B cell (primary cell): ENCODE measurements around the gene PPP1R12B. TPM values are rescaled to one million over a fixed set of nuclear protein-coding genes. Genes with fewer than 3 reads are reported as not detected.

Experiments used
- ATAC-seq: fragments of 200-7000 bp; cut with Tn5 transposase; one replicate; pipeline ENCODE4 v1.10.0; 2021; ENCODE audit warnings: low read depth, mild to moderate bottlenecking, moderate number of reproducible peaks, moderate library complexity
- CTCF ChIA-PET: fragments of 350-600 bp; sonication (Branson Sonifier 250); formaldehyde crosslinking; loops from one replicate; lab custom pipeline; 2021; ENCODE audit warnings: antibody characterized with exemption, inconsistent platforms; lab: Charles Lee
- POLR2A ChIA-PET: fragments of 350-600 bp; sonication (Branson Sonifier 250); formaldehyde crosslinking; loops from one replicate; lab custom pipeline; 2021; ENCODE audit warnings: antibody characterized with exemption; lab: Charles Lee
- DNase-seq: peaks from one replicate; pipeline ENCODE4 v3.0.0; 2013
- H2AFZ ChIP-seq: 2 replicates; pipeline ENCODE4 v1.6.1; 2012; ENCODE audit warnings: mild to moderate bottlenecking, low read depth, low read length; ENCODE audit not compliant: insufficient read depth, poor library complexity, severe bottlenecking
- H3K27ac ChIP-seq, 2 donors: 1 replicate in 1 of 2; 2 replicates in 1 of 2; pipeline ENCODE4 v1.5.1; 2012 to 2013; ENCODE audit warnings: low read length in 2 of 2, mild to moderate bottlenecking in 2 of 2, moderate library complexity in 1 of 2
- H3K27me3 ChIP-seq, 4 experiments: fragments of 200-600 bp in 1 of 4; sonication (generic) in 1 of 4; replicated peaks in 1 of 4; 1 replicate in 2 of 4; 2 replicates in 2 of 4; pipeline versions ENCODE4 v1.6.1 to v1.7.0; 2013 to 2016; ENCODE audit warnings: low read length in 3 of 4, mild to moderate bottlenecking in 2 of 4, mixed read lengths in 1 of 4, moderate library complexity in 1 of 4; ENCODE audit not compliant: insufficient read depth in 4 of 4, control insufficient read depth in 3 of 4; ENCODE audit errors: control extremely low read depth in 1 of 4
- H3K36me3 ChIP-seq, 2 experiments: replicated peaks in 1 of 2; 1 replicate in 1 of 2; 2 replicates in 1 of 2; pipeline versions ENCODE4 v1.6.1 to v1.7.1; 2013; ENCODE audit warnings: low read length in 1 of 2; ENCODE audit not compliant: insufficient read depth in 2 of 2, control insufficient read depth in 1 of 2; ENCODE audit errors: control extremely low read depth in 1 of 2, extremely low read depth in 1 of 2
- H3K4me1 ChIP-seq, 2 donors: fragments of 200-600 bp in 1 of 2; sonication (generic) in 1 of 2; 1 replicate in 1 of 2; 2 replicates in 1 of 2; pipeline versions ENCODE4 v1.5.1 to v1.6.1; 2013 to 2017; ENCODE audit warnings: low read length in 2 of 2; ENCODE audit not compliant: control insufficient read depth in 2 of 2, insufficient read depth in 2 of 2
- H3K4me2 ChIP-seq: replicated peaks from 2 replicates; pipeline ENCODE3; 2012; ENCODE audit warnings: mild to moderate bottlenecking, low read depth, low read length; ENCODE audit not compliant: poor library complexity, severe bottlenecking
- H3K4me3 ChIP-seq, 5 experiments: fragments of 200-600 bp in 1 of 5; sonication (generic) in 1 of 5; 1 replicate in 3 of 5; 2 replicates in 2 of 5; pipeline versions ENCODE4 v1.5.1 to v1.7.0; 2011 to 2016; ENCODE audit warnings: low read length in 4 of 5, mild to moderate bottlenecking in 4 of 5, low read depth in 2 of 5, control low read depth in 1 of 5, moderate library complexity in 1 of 5; ENCODE audit not compliant: insufficient read depth in 1 of 5; ENCODE audit errors: control extremely low read depth in 1 of 5, extremely low read depth in 1 of 5
- H3K79me2 ChIP-seq: fragments of 200-600 bp; sonication (generic); one replicate; pipeline ENCODE4 v1.6.0; 2016; ENCODE audit warnings: low read length; ENCODE audit not compliant: control insufficient read depth, insufficient read depth
- H3K9ac ChIP-seq: fragments of 200-600 bp; sonication (generic); 2 replicates; pipeline ENCODE4 v1.6.1; 2017; ENCODE audit warnings: mild to moderate bottlenecking, low read length, moderate library complexity
- H3K9me3 ChIP-seq, 3 donors: one replicate each; pipeline versions ENCODE4 v1.6.1 to v1.7.1; 2013; ENCODE audit warnings: low read length in 2 of 3; ENCODE audit not compliant: control insufficient read depth in 2 of 3, insufficient read depth in 1 of 3; ENCODE audit errors: control extremely low read depth in 1 of 3
- H4K20me1 ChIP-seq: 2 replicates; pipeline ENCODE4 v1.6.0; 2012; ENCODE audit warnings: mild to moderate bottlenecking, low read length; ENCODE audit not compliant: insufficient read depth, control insufficient read depth, poor library complexity, severe bottlenecking
- H3K27ac Mint-ChIP-seq: one replicate; pipeline ENCODE4 v1.8.0; 2021; ENCODE audit warnings: mixed read lengths
- H3K27me3 Mint-ChIP-seq: one replicate; pipeline ENCODE4 v1.8.0; 2021; ENCODE audit warnings: mixed read lengths
- H3K4me1 Mint-ChIP-seq: one replicate; pipeline ENCODE4 v1.8.0; 2021; ENCODE audit warnings: mixed read lengths
- H3K4me3 Mint-ChIP-seq: one replicate; pipeline ENCODE4 v1.8.0; 2021; ENCODE audit warnings: mixed read lengths
- H3K9me3 Mint-ChIP-seq: one replicate; pipeline ENCODE4 v1.8.0; 2022; ENCODE audit warnings: mixed read lengths; ENCODE audit not compliant: insufficient read depth
- CTCF ChIP-seq: fragments of 200-600 bp; IDR thresholded peaks from one replicate; pipeline ENCODE4 v1.8.0; 2022; ENCODE audit warnings: antibody characterized with exemption, mild to moderate bottlenecking
- EZH2 ChIP-seq: IDR thresholded peaks from 2 replicates; pipeline ENCODE4 v1.6.1; 2012; ENCODE audit warnings: borderline replicate concordance, low read depth, mild to moderate bottlenecking, moderate library complexity, low read length; ENCODE audit not compliant: insufficient read depth, poor library complexity, severe bottlenecking
- WGBS: methylation state at CpG from one replicate; pipeline ENCODE4 v1.1.5; 2013; ENCODE audit warnings: missing lambda C conversion rate; ENCODE audit not compliant: insufficient coverage; 5-methylcytosine and 5-hydroxymethylcytosine counted together
- intact Hi-C: fragments of 100-400 bp; cut with micrococcal nuclease; formaldehyde crosslinking; loops from one replicate; pipeline ENCODE4 v1.10.0; 2022
- polyA plus RNA-seq: library from polyadenylated mRNA; depleted of rRNA; stranded (reverse); fragments of >200 nt; gene quantifications from 2 replicates; pipeline ENCODE4 v1.2.3, GENCODE V29; 2012
- total RNA-seq, 2 donors: library from RNA; stranded (reverse); fragments of 120-200 nt in 1 of 2; gene quantifications; 1 replicate in 1 of 2; 2 replicates in 1 of 2; pipeline versions ENCODE4 v1.2.3 to v1.2.4, GENCODE V29; 2013 to 2022

The PPP1R12B gene
- total and polyA plus RNA-seq, 2 donors (not counting 1 experiment from before 2014, with no cell fraction given): 7.1 to 49.6 TPM

- ChIA-PET POLR2A (no interaction called here), CTCF (interaction anchor here (1.3 to 7.1 kb wide), 2 partner anchors 119 to 157 kb away, joined by 3 to 63 read pairs; partner anchors contain the start of gene LGR6)
- Mint-ChIP-seq H3K4me3 (no peak overlapping the region), H3K4me1 (no peaks in the 10 kb centered on the region), H3K9me3 (no peaks in the 10 kb centered on the region), H3K27ac (no peak overlapping the region), H3K27me3 (peaks cover 14% of the 10 kb centered on the region)
- Histone ChIP-seq H3K36me3 (no peaks in the 10 kb centered on the region), H3K4me1 (no peaks in the 10 kb centered on the region), H3K27ac (no peak overlapping the region), H4K20me1 (no peaks in the 10 kb centered on the region), H3K79me2 (no peaks in the 10 kb centered on the region), H3K4me3 (no peak overlapping the region), H3K9ac (no peak overlapping the region), H3K4me2 (no peak overlapping the region), H2AFZ (no peak overlapping the region), H3K9me3 (no peaks in the 10 kb centered on the region), H3K27me3 (peaks cover 0 to 9% (median 4%) of the 10 kb centered on the region in 4 experiments)
- TF ChIP-seq EZH2: no peak
- no peak for TF ChIP-seq CTCF
- ATAC-seq: no peak
- no peak for DNase-seq
- intact Hi-C loops: no loop called here
- WGBS: 4% methylated on average over 13 of the region's 14 CpGs
Measured at GRCh38 chr1:202311875-202312635, 36.4 kb upstream of the PPP1R12B start.

- no peak overlapping the region for H3K9ac ChIP-seq
- H3K27ac ChIP-seq: no peak overlapping the region
- no peak overlapping the region for H2AFZ ChIP-seq
- intact Hi-C loops: loop anchor here (1.0 kb wide), 3 partner anchors 41 to 160 kb away; partner anchors contain the start of gene LGR6
- no peaks in the 10 kb centered on the region for H3K4me1 Mint-ChIP-seq
- no peaks in the 10 kb centered on the region for H3K9me3 ChIP-seq
- no peaks in the 10 kb centered on the region for H3K79me2 ChIP-seq
- H4K20me1 ChIP-seq: no peaks in the 10 kb centered on the region
- no peaks in the 10 kb centered on the region for H3K4me1 ChIP-seq
- no peak overlapping the region for H3K4me3 ChIP-seq
- no peak overlapping the region for H3K27ac Mint-ChIP-seq
- DNase-seq: peak; percentile 72
- TF ChIP-seq CTCF (peak; percentile 93), EZH2 (no peak)
- ATAC-seq: peak; percentile 86
- no peak overlapping the region for H3K4me3 Mint-ChIP-seq
- POLR2A ChIA-PET: no interaction called here
- H3K27me3 ChIP-seq: peaks cover 0 to 9% (median 4%) of the 10 kb centered on the region in 4 experiments
- CTCF ChIA-PET: interaction anchor here (0.5 to 7.1 kb wide), 15 partner anchors 8 to 294 kb away, joined by 3 to 63 read pairs (median 5); partner anchors contain the start of genes LGR6 and PPP1R12B
- H3K9me3 Mint-ChIP-seq: no peaks in the 10 kb centered on the region
- WGBS: 25% methylated on average over 6 of the region's 9 CpGs
- H3K27me3 Mint-ChIP-seq: peaks cover 13% of the 10 kb centered on the region
- H3K4me2 ChIP-seq: no peak overlapping the region
- no peaks in the 10 kb centered on the region for H3K36me3 ChIP-seq
Measured at GRCh38 chr1:202315576-202316168, 32.8 kb upstream of the PPP1R12B start.
